ENCODE measurements around the gene LKAAEAR1. TPM values are rescaled to one million over a fixed set of nuclear protein-coding genes. Genes with fewer than 3 reads are reported as not detected.

LKAAEAR1 gene
- total RNA-seq, 2 experiments from 2014 or later = not detected

DNA sequence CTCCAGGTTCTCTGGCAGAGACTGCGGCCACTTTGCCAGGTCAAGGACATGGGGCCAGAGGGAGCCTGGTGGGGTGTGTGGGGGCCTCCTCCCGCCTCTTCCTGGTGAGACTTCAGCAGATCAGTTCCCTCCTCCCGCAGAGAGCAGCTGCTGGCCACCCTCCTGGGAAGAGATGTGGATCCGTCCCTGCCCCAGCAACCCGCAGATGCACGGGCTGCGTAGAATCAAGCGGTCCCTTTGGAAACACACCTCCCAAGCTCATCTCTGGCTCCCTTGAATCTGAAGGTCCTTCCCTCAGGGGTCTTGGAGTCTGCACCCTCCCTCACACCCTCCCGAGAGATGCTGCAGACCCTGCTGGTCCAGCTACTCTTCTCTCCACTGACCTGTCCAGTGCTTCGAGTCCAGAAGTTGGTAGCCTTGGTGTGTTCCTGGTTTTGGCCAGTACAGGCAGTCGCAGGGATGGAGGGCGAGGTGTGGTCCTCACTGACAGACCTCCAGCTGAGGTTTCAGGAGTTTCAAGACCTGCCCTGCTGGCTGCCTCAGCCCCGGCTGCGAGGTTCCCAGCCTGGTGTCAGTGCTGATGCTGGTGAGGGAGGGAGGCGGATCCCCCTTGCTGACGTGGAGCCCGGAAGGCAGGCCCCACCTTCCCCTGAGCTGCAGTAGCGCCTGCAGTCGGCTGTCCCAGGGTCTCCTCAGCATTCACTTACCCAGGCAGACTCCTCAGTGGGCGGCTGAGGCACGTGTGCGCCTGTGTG is 23.0 kb upstream of the LKAAEAR1 start, which contains the start of gene NPBWR2:
Gene NPBWR2, minus strand, starts transcription at position 585 of the 755 bp plus-strand sequence. CDS start 734 bp downstream, outside the sequence.
- peak; percentile 44 for DNase-seq (ENCODE audit: low spot score)
- peak within 1 kb of the TSS; percentile 12; the same call in 1 of the 2 replicates for H3K4me2 ChIP-seq (ENCODE audit: low read length)
- H3K4me1 ChIP-seq (ENCODE audit: insufficient read depth, low read length, poor library complexity, severe bottlenecking) = peaks cover 20% of the 10 kb centered on the region
- H3K79me2 ChIP-seq (ENCODE audit: insufficient read depth, low read depth, low read length) = no peaks in the 10 kb centered on the region
- no peak for TF ChIP-seq EZH2phosphoT487 (IDR thresholded peaks at IDR 0.05; ENCODE audit: borderline replicate concordance, low read depth, low read length)
- TF ChIP-seq, protein P1, sequence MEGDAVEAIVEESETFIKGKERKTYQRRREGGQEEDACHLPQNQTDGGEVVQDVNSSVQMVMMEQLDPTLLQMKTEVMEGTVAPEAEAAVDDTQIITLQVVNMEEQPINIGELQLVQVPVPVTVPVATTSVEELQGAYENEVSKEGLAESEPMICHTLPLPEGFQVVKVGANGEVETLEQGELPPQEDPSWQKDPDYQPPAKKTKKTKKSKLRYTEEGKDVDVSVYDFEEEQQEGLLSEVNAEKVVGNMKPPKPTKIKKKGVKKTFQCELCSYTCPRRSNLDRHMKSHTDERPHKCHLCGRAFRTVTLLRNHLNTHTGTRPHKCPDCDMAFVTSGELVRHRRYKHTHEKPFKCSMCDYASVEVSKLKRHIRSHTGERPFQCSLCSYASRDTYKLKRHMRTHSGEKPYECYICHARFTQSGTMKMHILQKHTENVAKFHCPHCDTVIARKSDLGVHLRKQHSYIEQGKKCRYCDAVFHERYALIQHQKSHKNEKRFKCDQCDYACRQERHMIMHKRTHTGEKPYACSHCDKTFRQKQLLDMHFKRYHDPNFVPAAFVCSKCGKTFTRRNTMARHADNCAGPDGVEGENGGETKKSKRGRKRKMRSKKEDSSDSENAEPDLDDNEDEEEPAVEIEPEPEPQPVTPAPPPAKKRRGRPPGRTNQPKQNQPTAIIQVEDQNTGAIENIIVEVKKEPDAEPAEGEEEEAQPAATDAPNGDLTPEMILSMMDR (conservative IDR thresholded peaks at IDR 0.05; ENCODE audit: low read length) = no peak
- intact Hi-C loops (cut with micrococcal nuclease; ENCODE audit: unreplicated experiment) = no loop called here
- H3K9me2 ChIP-seq (ENCODE audit: insufficient read depth, low read length) = no peaks in the 10 kb centered on the region
- no peaks in the 10 kb centered on the region for H3K9me3 ChIP-seq (ENCODE audit: low read length)
- ChIA-PET CTCF (ENCODE audit: unreplicated experiment) (no interaction called here), POLR2A (no interaction called here)
- H4K20me1 ChIP-seq (ENCODE audit: insufficient read depth, low read length) = no peaks in the 10 kb centered on the region
- H2AFZ ChIP-seq (ENCODE audit: low read length) = peak within 1 kb of the TSS; percentile 57; the same call in 1 of the 2 replicates
- no peaks in the 10 kb centered on the region for H3K36me3 ChIP-seq (ENCODE audit: insufficient read depth, low read length)
- no TSS peak for BruUV-seq (replicated peaks)
- no peak within 1 kb of the TSS for H3K27ac ChIP-seq (ENCODE audit: low read depth, low read length, poor library complexity, severe bottlenecking)
- no peak within 1 kb of the TSS for H3K4me3 ChIP-seq (ENCODE audit: low read depth, low read length, poor library complexity, severe bottlenecking)

DNA sequence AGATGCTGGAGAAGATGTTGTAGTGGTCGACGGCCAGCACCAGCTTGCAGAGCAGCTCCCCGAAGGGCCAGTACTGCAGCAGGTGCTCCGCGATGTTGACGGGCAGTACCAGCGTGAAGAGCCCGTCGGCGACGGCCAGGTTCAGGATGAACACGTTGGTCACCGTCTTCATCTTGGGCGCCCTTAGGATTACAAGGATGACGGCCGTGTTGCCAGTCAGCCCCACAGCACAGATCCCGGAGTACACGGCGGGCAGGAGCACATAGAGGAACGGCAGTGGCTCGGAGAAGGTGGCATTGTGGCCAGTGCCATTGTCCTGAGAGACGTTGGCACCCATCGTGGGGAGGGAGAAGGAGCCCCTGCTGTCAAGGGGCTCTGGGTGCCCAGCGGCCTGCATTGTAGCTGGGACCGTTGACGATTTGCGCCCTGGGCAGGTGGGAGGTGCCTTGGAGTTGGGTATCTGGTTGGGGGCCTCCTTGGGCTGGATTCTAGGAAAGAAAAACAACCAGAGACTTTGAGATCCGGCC is 22.3 kb upstream of the LKAAEAR1 start:
- BruUV-seq (replicated peaks) = no TSS peak
- peaks cover 26% of the 10 kb centered on the region for H3K4me1 ChIP-seq (ENCODE audit: insufficient read depth, low read length, poor library complexity, severe bottlenecking)
- H3K27ac ChIP-seq (ENCODE audit: low read depth, low read length, poor library complexity, severe bottlenecking) = no peak overlapping the region
- H3K79me2 ChIP-seq (ENCODE audit: insufficient read depth, low read depth, low read length) = no peaks in the 10 kb centered on the region
- TF ChIP-seq, protein P1 (conservative IDR thresholded peaks at IDR 0.05; ENCODE audit: low read length) = no peak
- no peak for TF ChIP-seq EZH2phosphoT487 (IDR thresholded peaks at IDR 0.05; ENCODE audit: borderline replicate concordance, low read depth, low read length)
- no peaks in the 10 kb centered on the region for H4K20me1 ChIP-seq (ENCODE audit: insufficient read depth, low read length)
- no peaks in the 10 kb centered on the region for H3K36me3 ChIP-seq (ENCODE audit: insufficient read depth, low read length)
- ChIA-PET POLR2A (no interaction called here), CTCF (ENCODE audit: unreplicated experiment) (no interaction called here)
- H3K4me2 ChIP-seq (ENCODE audit: low read length) = no peak overlapping the region
- no peaks in the 10 kb centered on the region for H3K9me2 ChIP-seq (ENCODE audit: insufficient read depth, low read length)
- no peaks in the 10 kb centered on the region for H3K9me3 ChIP-seq (ENCODE audit: low read length)
- intact Hi-C loops (cut with micrococcal nuclease; ENCODE audit: unreplicated experiment) = no loop called here
- H3K4me3 ChIP-seq (ENCODE audit: low read depth, low read length, poor library complexity, severe bottlenecking) = no peak overlapping the region
- DNase-seq (ENCODE audit: low spot score) = no peak
- no peak overlapping the region for H2AFZ ChIP-seq (ENCODE audit: low read length)

DNA sequence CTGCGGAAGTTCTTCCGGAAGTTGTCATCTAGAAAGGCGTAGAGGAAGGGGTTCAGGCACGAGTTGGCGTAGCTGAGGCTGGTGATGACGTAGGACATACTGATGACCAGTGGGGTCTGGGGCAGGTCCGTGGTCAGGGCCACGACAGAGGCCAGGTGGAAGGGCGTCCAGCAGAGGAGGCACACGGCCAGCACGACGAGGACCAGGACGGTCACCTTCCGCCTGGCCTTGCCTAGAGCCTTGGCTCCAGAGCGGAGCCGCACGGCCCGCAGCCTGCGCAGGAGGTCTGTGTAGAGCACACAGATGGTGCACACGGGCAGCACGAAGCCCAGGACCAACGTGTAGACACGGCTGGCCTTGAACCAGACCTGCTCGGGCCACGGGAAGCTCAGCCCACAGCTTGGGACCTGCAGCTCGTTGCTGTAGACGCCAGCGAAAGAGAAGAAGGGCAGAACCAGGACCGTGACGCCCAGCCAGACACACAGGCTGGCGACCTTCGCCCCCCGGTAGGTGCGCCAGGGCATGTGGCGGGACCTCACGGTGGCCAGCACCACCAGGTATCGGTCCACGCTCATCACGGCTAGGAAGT is 21.7 kb upstream of the LKAAEAR1 start:
- DNase-seq (ENCODE audit: low spot score) = no peak
- Histone ChIP-seq H3K4me3 (ENCODE audit: low read depth, low read length, poor library complexity, severe bottlenecking) (no peak overlapping the region), H3K27ac (ENCODE audit: low read depth, low read length, poor library complexity, severe bottlenecking) (no peak overlapping the region), H4K20me1 (ENCODE audit: insufficient read depth, low read length) (no peaks in the 10 kb centered on the region), H3K4me2 (ENCODE audit: low read length) (no peak overlapping the region), H3K4me1 (ENCODE audit: insufficient read depth, low read length, poor library complexity, severe bottlenecking) (peaks cover 32% of the 10 kb centered on the region), H3K36me3 (ENCODE audit: insufficient read depth, low read length) (no peaks in the 10 kb centered on the region), H3K9me2 (ENCODE audit: insufficient read depth, low read length) (no peaks in the 10 kb centered on the region), H2AFZ (ENCODE audit: low read length) (no peak overlapping the region), H3K9me3 (ENCODE audit: low read length) (no peaks in the 10 kb centered on the region), H3K79me2 (ENCODE audit: insufficient read depth, low read depth, low read length) (no peaks in the 10 kb centered on the region)
- intact Hi-C loops (cut with micrococcal nuclease; ENCODE audit: unreplicated experiment) = no loop called here
- no peak for TF ChIP-seq EZH2phosphoT487 (IDR thresholded peaks at IDR 0.05; ENCODE audit: borderline replicate concordance, low read depth, low read length)
- TF ChIP-seq, protein P1 (conservative IDR thresholded peaks at IDR 0.05; ENCODE audit: low read length) = no peak
- ChIA-PET POLR2A (no interaction called here), CTCF (ENCODE audit: unreplicated experiment) (no interaction called here)
- no TSS peak for BruUV-seq (replicated peaks)

Measured in OCI-LY7 (cell line).